ENCODE results near the gene MRTFA.
A peak's percentile ranks its signal among the peaks of the same experiment; 100 is the strongest.

Gene MRTFA

DNA sequence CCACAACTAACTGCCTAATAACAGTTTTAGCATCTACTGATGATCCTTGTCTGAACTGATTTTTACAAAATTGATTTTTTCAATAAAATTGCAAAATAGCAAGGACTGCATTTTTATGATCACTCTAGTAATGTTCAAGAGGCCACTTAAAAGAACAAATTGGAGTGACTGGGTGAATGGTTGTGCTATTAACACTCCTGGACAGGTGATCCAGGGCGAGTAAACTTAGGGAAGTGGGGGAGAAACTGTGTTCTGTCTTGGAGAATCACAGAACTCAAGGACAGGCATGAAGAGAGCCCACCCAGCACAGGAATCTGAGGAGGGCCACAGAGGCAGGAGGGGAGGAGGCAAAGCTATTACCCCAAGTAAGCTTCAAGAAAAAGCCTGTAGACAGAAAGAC, 190.3 kb downstream of the MRTFA start:
- no peak for DNase-seq

DNA sequence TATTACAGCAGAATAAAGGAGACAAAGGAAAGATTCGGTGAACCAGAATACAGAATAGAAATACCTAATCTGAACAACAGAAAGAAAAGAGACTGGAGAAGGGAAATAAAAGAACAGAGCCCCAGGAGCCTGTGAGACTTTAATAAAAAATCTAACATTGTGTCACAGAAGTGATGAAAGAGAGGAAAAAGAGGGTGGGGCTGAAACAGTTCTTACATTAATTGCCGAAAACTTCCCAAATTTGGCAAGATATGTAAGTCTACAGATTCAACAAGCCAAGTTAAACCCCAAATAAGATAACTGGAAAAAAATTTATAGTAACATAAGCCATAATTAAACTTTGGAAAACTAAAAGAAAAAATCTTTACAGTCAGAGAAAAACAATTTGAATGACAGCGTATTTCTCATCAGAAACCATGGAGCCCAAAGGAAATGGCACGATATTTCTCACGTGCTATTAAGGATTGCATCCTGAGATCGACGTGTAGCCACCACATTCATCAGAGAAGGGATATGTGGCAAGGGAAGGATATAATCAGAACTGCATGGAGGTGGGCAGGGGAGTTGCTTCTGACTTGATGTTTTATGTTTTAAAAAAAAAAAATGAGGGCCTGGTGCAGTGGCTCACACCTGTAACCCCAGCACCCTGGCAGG, 192.2 kb downstream of the MRTFA start:
- no peak for DNase-seq

DNA sequence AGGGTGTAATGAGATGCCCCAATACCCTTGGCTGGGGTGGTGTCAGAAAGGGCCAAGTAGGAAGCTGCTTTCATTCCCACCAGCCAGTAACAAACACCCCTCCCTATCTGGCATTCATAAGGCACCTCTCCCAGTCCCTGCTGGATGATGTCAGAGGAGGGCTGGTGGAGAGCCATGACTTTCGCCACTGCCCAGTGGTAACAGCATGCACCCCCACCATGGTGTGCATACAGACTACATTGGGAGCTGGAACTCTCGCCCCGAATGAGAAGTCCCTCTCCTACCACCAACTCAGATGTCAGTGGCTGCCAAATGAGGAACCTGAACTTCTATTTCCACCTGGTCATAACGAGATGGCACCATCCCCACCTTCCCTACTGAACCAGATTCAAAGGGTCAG, 192.8 kb downstream of the MRTFA start:
- no peak for DNase-seq

DNA sequence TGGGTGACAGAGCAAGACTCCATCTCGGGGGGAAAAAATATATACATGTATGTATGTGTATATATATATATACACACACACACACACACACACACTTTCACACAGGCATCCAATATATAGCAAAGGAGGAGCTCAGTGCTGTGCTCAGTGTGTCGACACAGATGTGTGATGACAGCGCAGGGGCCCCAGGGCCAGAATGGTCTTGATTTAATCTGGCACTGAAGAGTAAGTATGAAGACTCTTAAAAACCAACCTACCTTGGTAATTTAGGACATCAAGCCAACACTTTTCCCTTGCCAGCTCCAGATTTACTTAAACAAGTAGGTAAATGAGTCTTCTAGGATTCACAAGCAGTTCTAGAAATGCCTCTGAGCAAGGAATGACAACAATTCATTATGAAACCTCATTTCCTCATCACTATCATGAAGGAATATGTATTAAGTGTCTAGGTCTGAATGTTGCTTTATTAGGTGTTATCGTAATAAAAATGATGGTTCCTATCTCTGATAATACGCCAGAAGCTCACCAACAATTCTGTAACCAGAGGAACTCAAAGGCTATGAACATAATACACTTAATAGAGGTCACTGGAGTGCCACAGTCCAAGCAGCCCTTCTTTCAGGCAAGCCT, 194.6 kb downstream of the MRTFA start:
- DNase-seq, result no peak

DNA sequence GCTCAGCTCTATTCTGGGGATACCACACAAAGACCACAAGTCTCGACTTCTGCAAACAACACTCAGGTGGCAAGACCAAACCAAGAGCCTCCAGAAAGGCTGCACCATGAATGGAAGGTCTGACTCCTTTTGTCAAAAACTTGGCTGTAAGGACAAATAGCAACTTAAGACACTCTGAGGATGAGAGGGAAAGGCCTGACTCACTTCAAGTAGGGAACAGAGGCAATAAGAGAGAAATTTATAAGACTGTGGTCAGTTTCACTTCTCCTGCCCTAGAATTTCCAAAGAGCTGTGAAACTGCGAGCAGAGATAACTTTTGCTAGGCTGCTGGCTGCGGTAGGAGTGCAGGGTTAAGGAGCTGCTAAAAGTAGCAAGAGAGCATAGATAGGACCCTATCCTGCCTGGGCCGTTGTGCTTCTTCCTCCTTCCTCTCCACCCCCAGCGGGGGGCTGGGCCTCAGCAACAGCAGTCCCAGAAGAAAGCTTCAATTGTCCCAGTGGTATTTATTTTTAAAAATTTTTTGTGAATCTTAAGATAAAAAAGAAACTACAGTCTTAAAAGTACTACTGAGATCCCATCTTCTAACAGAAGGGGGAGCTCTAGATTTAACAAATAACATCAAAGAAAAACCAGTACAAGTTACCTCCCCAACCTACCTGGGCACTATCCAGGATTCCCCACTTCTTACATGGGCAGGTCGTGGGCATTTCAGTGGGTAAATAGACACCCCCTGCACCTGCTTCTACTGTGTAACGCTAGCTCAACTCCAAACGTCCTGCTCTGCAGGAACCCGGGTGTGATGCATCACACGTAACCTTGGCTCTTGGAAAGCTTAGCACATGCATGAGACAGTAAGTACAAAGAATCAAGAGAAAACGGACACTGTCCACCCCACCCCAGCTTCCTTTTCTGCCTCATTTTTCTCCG, 199.8 kb downstream of the MRTFA start:
- peak; percentile 81 for DNase-seq

DNA sequence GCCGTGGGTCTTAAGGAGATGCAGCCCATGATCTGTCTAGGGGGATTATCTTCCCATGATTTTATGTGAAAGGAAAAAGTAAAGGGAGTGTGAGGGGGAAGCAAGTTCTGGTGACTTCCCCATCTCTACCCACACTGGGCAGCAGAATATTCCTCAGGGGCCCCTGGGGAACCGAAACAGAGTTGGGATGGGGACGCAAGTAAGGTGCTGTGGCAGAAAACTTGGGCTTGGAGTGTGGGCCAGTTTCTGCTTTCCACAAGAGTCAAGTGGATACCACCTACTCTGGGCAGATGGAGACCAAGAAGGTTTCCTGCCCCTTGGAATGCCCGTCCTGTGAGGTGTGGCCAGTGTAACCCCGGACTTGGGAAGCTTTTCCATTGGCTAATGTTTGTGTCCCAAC, 201.8 kb downstream of the MRTFA start:
- DNase-seq, result no peak

DNA sequence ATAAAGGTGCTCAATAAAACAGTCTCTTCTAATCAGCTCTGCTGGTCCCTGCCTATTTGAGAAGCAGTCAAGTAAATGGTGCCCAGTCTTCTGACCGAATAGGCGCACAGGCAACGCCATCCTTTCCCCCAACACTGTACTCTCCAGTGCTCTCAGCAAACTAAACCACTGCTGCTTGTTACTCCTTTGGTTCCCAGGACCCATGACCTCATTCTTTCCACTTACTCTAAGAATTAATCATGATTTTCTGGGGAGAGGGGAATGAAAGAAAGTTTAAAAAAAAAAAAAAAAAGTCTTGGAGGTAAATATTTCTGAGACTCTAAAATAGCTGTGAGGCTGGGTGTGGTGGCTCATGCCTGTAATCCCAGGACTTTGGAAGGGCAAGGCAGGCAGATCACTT, 202.4 kb downstream of the MRTFA start:
- no peak for DNase-seq

DNA sequence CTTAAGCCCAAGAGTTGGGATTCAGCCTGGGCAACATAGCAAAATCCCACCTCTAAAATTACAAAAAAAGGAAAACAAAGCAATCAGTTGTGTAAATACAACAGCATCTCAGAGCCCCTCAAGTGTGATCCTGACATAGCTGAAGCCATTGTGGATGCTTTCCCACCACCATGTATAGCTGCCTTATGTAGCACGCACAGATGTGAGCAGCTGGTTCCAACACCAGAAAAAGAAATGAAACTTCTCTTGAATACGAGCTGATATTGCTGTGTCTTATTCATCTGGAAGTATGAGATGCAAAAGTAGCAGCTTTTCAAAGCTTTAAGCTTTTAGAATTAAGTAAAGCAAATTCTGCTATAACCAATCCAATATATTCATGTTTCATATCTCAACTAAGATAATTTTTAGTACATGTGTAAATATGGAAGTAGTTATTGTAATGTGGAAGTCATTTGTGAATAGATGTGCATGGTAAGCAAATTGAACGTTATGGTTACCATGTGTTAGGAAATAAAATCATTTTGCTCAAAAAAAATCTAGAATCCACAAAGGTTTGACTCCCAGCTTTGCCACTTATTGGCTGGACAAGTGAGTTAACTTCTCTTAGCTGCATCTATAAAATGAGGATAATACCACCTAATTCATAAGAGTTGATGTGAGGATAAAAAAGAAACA, 203.0 kb downstream of the MRTFA start:
- DNase-seq, result no peak

DNA sequence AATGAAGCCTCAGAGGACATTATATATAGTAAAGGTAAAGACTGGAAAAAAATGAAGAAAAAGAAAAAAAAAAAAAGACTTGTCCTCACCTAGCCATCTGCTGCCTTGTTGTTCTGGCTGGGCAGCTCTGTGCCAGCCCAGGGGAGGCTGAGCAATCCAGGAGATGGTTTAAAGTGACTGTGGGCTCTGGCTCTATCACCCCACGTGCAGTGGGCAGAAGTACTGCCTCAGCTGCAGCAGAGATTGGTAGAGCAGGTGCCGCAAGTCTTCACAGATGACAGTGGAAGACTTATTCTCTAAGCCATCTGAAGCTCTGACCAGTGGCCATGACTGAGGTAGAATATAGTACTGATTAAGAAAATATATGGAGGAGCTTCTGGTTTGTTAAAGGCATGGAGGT, 203.9 kb downstream of the MRTFA start:
- DNase-seq, result no peak

DNA sequence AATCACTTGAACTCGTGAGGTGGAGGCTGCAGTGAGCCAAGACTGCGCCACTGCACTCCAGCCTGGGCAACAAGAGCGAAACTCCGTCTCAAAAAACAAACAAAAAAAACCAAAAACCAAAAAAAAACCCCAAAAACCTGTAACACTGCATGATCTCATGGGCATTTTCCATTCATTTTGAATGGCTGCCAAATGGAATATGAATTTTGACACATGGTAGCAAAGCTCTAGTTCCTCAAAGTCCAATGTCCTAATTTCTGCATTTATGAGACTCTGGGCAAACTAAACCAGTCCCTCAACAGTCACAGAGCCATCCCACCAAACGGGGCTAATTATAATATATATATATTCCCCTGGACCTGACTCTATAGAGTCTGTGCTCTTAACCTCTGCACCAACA, 204.4 kb downstream of the MRTFA start:
- DNase-seq, result peak; percentile 9

DNA sequence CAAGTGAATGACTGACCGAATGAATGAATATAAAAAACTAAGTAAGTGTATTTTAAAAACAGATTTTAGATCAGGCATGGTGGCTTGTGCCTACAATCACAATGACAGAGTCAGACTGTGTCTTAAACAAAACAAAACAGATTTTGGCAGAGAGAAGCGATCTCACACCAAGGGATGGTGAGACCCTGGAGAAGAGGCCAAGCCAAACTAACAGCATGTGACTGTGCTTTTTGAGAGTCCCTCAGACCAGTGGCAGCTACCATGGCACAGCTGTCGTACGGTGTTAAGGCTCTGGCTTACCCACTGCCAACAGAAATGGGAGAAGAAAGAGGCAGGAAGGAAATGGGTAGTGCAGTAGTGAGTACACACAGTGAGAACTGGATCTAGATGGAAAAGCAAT, 205.5 kb downstream of the MRTFA start:
- DNase-seq, result no peak

DNA sequence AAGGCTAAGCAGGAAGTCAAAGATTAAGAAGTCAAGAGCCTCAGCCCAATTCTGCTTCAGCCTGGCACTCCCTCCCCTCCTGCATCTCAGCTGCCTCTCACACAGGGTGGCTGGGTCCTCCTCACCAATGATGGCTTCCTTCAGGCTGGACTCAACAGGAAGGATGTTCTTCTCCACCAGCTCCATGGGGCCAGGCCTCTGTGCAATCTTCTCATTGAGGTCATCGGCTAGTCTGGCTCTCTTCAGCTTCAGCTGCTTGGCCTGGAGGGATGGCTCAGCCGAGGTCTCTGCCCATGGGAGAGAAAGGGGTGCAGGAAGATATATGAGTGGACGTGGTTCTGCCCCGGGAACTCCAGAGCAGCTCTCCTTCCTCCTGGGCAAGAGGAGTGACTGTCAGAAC, 207.0 kb downstream of the MRTFA start:
- no peak for DNase-seq

DNA sequence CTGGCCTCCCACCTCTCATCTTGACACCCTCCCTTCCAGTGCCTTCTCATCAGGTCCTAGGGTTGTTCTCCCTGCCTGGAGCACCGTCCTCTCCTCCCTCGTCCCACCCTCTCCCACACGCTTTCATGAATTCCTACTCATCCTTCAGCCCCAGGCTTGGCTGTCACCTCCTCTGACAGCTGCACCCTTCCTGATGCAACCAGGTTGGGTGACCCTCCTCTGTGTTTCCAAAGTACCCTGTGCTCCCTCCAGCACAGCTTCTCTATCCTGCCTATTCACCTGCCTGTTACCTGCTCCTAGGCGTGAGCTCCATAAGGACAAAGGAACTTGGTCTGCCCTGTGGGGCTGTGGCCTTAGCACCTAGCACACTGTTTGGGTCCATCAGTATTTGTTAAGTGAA, 207.7 kb downstream of the MRTFA start:
- no peak for DNase-seq

DNA sequence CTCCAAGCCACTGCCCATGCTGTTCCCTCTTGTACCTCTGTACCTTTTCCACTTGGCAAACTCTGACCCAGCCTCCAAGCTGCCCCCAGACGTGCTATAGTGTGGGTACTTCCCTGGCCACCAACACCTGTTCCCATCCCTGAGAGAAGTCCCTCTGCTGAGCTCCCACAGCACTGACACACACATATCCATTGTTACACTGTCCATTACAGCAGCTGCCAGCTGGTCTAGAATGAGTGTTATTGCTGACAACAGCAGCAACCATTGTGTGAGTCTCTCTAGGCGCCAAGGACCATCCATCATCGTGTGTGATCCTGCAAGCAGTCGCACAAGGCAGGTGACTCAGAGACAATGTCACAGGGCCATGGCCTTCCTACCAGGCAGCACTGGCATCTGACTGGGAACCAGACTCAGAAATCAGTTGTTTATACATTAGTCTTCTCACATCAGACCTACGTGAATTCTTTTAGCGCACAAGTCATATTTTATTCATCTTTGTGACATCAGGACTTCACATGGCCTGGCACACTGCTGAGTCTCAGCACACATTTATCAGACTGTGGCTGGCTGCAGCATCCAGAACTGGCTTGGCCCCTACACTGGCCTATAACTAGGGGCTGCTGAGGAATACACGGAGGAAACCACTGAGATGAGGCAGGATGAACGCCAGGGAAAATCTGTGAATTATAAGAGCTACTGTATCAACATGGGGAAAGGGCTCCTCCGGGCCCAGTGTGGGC, 209.8 kb downstream of the MRTFA start:
- DNase-seq, result no peak

DNA sequence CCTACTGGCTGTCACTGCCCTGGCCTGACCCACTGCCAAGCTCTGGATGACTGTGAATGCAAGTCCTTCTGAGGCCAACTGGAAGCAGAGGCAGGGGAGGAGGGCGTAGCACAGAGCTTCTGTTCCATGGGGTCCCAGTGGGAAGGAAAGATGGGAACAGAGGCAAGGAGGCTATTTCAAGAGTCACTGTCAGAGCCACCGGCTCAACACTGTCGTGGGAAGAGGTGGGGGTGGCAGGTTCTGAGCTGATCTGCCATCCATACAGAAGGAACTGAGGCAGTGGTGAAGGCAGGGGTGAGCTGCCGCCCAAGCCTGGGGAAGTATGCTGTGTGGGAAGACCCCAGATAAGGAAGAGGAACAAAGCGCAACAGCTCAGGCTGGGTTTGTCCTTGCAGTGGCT, 211.4 kb downstream of the MRTFA start:
- DNase-seq, result no peak

DNA sequence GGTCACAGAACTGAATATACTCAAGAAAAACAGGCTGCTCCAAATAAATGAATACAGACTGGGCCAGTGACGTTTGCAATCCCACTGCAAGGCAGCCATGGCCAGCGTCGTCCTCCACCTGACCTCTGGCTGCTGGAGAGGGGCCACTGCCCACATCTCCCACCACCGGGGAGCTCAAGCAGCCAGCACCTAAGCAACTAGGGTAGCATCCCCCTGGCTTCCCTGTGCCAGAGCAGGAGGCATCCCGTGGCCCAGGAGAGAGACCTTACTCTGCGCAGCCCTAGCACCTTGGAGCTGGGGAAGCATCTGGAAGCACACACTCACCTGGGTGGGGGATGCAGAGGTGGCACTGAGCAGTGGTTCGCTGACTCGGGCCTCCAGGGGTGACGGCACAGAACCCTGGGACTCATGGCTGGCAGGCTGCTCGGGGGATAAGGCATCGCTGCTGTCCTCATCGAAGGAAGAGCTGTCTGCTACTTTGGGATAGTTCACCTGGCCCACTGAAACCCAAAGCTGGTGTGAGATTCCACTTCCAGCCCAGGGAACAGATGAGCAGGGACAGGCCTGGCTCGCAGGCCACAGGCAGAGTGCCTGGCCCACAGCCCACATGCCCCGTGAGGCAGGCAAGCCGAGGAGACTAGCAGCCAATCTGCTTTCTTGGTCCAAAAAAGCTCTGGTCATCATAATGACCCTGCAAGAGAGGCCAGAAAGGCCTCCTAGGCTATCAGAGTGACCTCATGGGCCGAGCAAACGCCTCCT, 212.5 kb downstream of the MRTFA start:
- no peak for DNase-seq

DNA sequence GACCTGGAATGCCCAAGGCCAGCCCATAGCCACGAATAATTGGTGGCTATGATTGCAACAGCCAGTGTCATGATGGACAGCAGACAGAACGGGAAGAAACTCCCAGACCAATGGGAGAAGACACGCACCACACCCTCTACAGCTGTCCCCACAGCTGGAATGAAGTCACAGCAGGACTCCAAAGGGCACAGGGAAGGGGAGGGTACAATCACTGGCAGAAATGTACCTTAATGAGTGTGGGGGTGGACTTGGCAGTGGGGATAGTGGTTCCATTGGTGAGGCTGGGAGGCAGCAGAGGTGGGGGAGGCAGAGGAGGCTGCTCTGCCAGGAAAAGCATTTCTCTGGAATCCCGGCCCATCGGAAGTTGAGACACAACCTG, 213.2 kb downstream of the MRTFA start:
- no peak for DNase-seq

DNA sequence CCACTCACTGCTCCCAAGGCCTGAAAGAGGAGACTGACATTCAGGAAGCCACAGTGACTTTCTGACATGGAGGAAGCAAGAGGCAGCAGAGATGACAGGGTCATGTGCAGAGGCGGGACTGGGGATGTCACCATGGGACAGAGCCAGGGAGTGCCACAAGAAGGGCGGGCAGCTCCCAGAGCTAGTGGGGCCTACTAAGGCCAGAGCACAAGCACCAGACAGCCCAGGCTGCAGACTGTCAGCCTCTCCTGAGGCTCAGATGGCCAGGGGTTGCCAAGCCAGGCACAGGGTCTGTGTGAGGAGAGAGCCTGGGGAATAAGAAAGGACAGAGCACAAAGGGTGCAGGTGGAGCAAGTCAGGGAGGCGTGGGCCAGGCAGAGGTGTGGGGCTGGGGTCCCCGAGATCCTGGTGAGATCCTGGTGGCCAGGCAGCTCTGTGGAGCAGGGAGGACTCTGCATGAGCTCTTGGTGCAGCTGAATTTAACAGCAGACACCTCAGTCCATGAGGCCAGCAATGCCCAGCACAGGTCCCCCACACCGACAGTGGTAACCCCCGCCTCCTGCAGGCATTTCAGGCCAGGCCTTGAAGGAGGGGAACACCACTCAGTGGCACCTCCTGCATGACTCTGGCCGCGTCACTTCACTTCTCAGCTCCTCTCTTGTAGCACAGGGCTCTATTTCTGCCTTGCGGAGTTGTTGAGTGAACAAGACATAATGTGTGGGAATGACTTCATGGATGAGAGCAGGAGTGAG, 213.8 kb downstream of the MRTFA start:
- no peak for DNase-seq

DNA sequence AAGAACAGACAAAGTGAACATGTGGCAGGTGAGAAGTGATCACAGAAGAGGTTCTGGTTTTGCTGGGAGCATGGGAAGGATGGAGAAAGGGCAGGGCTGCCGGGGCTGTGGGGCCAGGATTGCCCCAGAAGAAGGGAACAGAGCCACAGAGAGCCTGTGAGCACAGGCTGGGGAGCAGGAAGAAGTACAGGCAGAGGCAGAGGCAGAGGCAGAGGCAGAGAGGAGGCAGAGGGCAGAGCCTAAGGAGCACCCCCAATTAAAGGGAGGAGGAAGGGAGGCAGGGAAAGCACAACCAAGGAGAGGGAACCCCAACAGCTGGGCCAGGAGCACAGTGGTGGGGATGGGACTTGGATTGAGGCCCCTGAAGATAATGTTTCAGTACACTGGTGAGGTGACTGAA, 214.6 kb downstream of the MRTFA start:
- DNase-seq, result no peak

DNA sequence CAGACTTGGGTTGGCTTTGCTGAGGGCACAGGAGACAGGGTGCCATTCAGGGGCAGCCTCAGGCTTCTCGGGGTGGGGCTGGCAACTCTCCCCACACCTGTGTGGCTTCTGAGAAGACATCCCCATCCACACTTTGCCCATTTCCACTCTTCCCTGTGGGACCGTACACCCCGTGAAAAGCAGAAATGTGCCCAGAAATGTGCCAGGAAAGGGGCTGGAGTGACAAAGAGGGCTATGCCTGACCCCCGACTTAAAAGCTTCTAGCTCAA, 215.5 kb downstream of the MRTFA start:
- DNase-seq, result no peak

DNA sequence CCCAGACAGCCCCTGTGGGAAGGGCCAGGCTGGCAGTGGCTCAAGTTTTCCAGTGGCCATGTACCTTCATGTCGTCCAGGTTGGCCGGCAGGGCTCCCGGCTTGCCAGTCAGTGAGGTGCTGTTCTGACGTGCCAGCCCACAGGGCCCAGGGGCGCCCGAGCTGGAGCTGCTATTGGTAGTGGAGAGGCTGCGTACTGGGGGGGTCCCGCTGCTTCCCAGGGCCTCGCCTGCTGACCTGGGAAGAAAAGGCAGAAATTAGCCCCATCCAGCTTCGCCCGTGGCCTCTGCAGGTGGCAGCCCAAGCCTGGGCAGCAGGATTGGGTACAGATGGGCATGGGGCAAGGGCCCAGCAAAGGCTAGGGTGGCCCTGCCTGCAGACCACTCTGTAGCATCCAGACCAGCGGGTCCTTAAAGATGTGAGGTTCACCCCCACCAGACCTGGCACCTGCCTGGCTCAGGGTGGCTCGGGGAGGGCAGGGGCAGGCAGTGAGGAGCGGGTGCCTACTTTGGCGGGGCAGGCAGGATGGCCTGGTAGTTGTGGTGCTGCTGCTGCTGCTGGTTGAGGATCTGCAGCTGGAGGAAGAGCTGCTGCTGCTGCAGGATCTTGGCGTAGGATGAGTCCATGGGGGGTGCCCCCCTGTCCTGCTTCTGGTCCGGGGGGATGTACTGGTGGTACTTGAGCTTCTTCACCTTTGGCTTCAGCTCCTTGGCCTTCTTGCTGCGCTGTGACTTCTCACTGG, 216.0 kb downstream of the MRTFA start:
- DNase-seq, result no peak
